Nephron (organoid): ENCODE measurements around the gene AGAP1.
A peak's percentile ranks its signal among the peaks of the same experiment; 100 is the strongest.

Experiments
- H3K27ac Mint-ChIP-seq, 3 experiments: 2 replicates each; pipeline ENCODE4 v1.8.0; 2020; ENCODE audit warnings: mixed read lengths in 3 of 3, mild to moderate bottlenecking in 2 of 3, moderate library complexity in 1 of 3
- H3K27me3 Mint-ChIP-seq: 2 replicates; pipeline ENCODE4 v1.8.0; 2021; ENCODE audit warnings: low read depth, mild to moderate bottlenecking, moderate library complexity, mixed read lengths
- H3K36me3 Mint-ChIP-seq: 2 replicates; pipeline ENCODE4 v1.8.0; 2020; ENCODE audit warnings: low read depth, mixed read lengths
- H3K4me1 Mint-ChIP-seq: 2 replicates; pipeline ENCODE4 v1.8.0; 2020; ENCODE audit warnings: mixed read lengths
- H3K4me3 Mint-ChIP-seq, 3 experiments: 2 replicates each; pipeline ENCODE4 v1.8.0; 2020; ENCODE audit warnings: mild to moderate bottlenecking in 3 of 3, mixed read lengths in 3 of 3, moderate library complexity in 2 of 3
- H3K9me3 Mint-ChIP-seq: 2 replicates; pipeline ENCODE4 v1.8.0; 2020; ENCODE audit warnings: mixed read lengths
- CTCF ChIP-seq, 3 experiments: fragments of 200-600 bp; sonication (generic); IDR thresholded peaks; one replicate each; pipeline ENCODE4 v1.5.0; 2021; ENCODE audit warnings: antibody characterized with exemption in 3 of 3; ENCODE audit not compliant: unreplicated experiment in 3 of 3

The AGAP1 gene

GRCh38 chr2:235820571-235820970 lies 326.7 kb downstream of the AGAP1 start:
- no peaks in the 10 kb centered on the region for H3K4me1 Mint-ChIP-seq
- H3K27ac Mint-ChIP-seq, result no peak overlapping the region
- TF ChIP-seq CTCF (IDR thresholded peaks at IDR 0.05; ENCODE audit: unreplicated experiment in 3 of 3), result no peak
- peaks cover 25% of the 10 kb centered on the region for H3K36me3 Mint-ChIP-seq
- no peak overlapping the region for H3K4me3 Mint-ChIP-seq
- no peaks in the 10 kb centered on the region for H3K27me3 Mint-ChIP-seq
- no peaks in the 10 kb centered on the region for H3K9me3 Mint-ChIP-seq

- Mint-ChIP-seq H3K9me3 (no peaks in the 10 kb centered on the region), H3K27ac (no peak overlapping the region), H3K4me1 (peaks cover 5% of the 10 kb centered on the region), H3K36me3 (peaks cover 16% of the 10 kb centered on the region), H3K4me3 (no peak overlapping the region), H3K27me3 (no peaks in the 10 kb centered on the region)
- TF ChIP-seq CTCF (IDR thresholded peaks at IDR 0.05; ENCODE audit: unreplicated experiment in 3 of 3), result no peak
Observed at GRCh38 chr2:235824331-235824730, 330.5 kb downstream of the AGAP1 start.

GRCh38 chr2:235825946-235826345 lies 332.1 kb downstream of the AGAP1 start:
- peaks cover 15% of the 10 kb centered on the region for H3K36me3 Mint-ChIP-seq
- TF ChIP-seq CTCF (IDR thresholded peaks at IDR 0.05; ENCODE audit: unreplicated experiment in 3 of 3), result no peak
- H3K27ac Mint-ChIP-seq, result no peak overlapping the region
- H3K4me3 Mint-ChIP-seq, result no peak overlapping the region
- no peaks in the 10 kb centered on the region for H3K9me3 Mint-ChIP-seq
- H3K4me1 Mint-ChIP-seq, result peaks cover 5% of the 10 kb centered on the region
- no peaks in the 10 kb centered on the region for H3K27me3 Mint-ChIP-seq

GRCh38 chr2:235826826-235827225 lies 333.0 kb downstream of the AGAP1 start:
- no peak for TF ChIP-seq CTCF (IDR thresholded peaks at IDR 0.05; ENCODE audit: unreplicated experiment in 3 of 3)
- no peak overlapping the region for H3K4me3 Mint-ChIP-seq
- H3K4me1 Mint-ChIP-seq, result peaks cover 5% of the 10 kb centered on the region
- H3K9me3 Mint-ChIP-seq, result no peaks in the 10 kb centered on the region
- H3K27ac Mint-ChIP-seq, result no peak overlapping the region
- peaks cover 16% of the 10 kb centered on the region for H3K36me3 Mint-ChIP-seq
- no peaks in the 10 kb centered on the region for H3K27me3 Mint-ChIP-seq

GRCh38 chr2:235827585-235827992 lies 333.7 kb downstream of the AGAP1 start:
- H3K4me3 Mint-ChIP-seq, result no peak overlapping the region
- H3K27me3 Mint-ChIP-seq, result no peaks in the 10 kb centered on the region
- H3K9me3 Mint-ChIP-seq, result no peaks in the 10 kb centered on the region
- no peak for TF ChIP-seq CTCF (IDR thresholded peaks at IDR 0.05; ENCODE audit: unreplicated experiment in 3 of 3)
- peaks cover 15% of the 10 kb centered on the region for H3K36me3 Mint-ChIP-seq
- peaks cover 5% of the 10 kb centered on the region for H3K4me1 Mint-ChIP-seq
- peak overlapping the region in 1 of 3 experiments; percentile 67 for H3K27ac Mint-ChIP-seq

GRCh38 chr2:235829726-235830125 lies 335.9 kb downstream of the AGAP1 start:
- no peak for TF ChIP-seq CTCF (IDR thresholded peaks at IDR 0.05; ENCODE audit: unreplicated experiment in 3 of 3)
- Mint-ChIP-seq H3K4me1 (peaks cover 5% of the 10 kb centered on the region), H3K27me3 (peaks cover 6% of the 10 kb centered on the region), H3K36me3 (peaks cover 9% of the 10 kb centered on the region), H3K4me3 (no peak overlapping the region), H3K9me3 (no peaks in the 10 kb centered on the region), H3K27ac (no peak overlapping the region)
